ENCODE measurements around the gene BCAS3.

Gene BCAS3

DNA sequence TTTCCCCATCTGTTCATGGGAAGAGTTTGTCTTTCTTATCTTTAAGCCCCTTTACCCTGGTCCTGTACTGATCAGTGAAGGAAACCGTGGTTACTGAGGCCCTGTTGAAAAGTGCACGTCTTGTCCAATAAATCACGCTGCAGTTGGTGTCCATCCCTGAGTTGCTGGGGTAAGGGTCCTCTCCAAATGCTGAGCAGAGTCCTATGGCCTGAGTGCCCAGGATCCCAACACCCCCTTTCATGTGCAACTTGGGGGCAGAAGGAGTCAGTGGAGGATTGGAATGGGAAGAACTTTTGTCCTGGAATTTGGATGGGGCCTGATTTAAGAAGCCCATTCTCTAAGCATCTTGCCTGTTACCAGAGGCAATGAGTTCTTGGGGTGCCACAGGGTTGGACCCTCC is 715.0 kb downstream of the BCAS3 start:
- DNase-seq = no peak

DNA sequence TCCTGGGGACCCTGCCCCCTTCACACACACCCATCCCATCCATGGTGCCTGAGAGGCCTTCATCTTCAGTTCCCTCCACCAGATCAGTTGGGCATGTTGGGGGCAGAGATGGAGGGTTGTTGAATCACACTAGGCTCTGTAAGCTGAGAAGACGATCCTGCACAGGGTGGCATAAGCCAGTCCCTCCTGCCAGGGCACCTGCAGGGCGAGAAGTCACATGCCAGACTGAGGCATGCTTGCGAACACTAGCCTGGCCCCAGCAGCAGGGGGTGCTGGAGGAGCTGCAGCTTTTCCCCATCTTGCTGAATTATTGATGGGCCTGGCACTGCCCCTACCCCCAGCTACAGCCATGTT is 715.9 kb downstream of the BCAS3 start:
- no peak for DNase-seq

DNA sequence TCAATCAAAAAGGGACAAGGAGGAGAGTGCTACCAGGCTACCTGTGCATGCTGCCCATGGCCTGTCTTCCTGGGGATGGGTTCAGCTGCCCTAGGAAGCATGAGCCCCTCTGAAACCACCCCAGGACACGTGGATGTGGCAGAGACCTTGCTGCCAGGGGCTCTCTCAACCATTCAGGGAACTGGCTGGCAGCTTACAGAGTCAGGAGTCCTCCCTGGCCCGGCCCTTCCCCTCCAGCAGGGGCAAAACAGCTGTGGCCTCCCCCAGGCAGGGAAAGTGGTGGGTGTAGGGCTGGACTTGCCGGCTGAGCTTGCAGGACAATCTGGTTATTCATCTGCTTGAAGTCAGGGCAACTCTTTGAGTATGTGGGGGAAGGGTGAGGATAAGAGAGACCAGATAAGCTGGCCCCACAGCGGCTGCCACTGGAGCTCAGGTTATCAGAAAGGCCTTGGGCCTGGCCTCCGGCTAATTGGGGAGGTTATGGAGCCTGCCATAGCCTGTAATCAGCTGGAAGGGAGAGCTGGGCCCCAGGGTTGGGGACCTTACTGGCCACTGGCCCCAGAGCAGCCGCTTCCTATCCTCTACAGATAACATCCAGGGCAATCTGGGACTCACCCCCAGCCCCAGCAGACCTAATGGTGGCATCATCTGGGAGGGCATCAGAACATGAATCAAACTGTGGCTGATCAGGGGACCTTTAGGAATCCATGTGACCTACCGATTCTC is 716.4 kb downstream of the BCAS3 start:
- DNase-seq = no peak

DNA sequence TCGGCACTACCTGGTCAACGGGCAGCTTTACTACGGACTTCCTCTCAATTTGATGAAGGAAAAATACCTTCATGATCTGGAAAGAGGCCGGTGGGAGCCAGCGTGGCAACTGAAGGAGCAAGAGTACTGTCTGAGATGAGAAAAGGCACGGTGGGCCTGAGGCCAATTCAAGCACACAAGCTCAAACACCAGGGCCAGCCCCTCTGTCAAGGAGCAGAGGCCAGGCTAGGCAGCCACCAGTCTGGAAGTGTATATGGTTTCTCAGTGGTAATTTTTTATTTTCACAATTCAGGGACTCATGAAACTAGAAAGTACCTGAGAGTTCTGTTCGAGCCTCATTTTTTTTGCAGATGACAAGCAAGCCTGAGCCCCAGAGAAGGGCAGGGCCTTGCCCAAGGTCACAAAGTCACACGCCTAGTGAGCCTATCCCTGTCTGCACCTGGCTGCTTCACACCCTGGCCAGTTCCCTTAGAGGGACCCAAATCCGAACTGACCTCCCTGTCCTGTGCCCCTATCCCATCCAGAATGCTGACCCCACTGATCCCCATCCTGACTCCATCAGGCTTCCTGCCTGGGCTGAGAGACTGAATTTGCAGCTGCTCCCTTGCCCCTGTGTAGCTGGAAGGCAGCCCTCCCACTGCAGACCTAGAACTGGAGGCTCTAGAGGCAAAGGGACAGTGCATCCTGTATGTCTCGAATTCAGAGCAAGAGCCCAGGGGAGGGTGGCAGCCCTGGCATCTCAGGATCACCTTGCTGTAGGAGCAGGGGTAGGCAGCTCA is 717.2 kb downstream of the BCAS3 start:
- no peak for DNase-seq

- no peak for DNase-seq
Observed at GRCh38 chr17:61395409-61395982, 717.8 kb downstream of the BCAS3 start.

DNA sequence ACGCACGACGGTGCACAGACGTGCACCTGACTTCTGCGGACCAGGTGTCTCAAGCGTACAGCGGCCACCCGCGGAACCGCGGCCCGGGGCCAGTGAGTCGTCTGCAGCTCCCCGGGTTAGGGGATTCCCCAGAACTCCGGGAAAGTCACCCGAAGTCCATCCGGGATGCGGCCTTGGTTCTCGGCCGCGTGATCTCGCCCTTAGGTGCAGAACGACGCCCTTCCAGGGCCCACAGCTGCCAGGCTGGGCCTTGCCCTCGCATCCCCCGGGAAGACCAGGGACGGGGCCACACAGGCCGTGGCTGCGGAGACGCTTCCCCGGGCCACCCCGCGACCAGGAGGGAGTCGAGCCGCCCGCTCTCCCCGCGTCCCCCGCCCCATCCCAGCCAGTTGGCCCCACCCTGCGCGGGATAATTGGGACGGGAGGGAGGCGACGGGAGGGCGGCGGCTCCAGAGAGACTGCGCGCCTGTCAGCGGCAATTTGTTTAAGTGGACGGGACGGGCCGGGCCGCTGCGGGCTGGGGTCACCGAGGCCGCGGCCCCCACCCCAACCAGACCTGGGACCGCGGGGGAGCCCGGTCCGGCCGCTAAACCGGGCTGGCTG is 718.4 kb downstream of the BCAS3 start:
- no peak for DNase-seq

GRCh38 chr17:61396586-61397085 is 719.0 kb downstream of the BCAS3 start:
- DNase-seq = no peak

GRCh38 chr17:61397086-61397842 is 719.6 kb downstream of the BCAS3 start:
- no peak for DNase-seq

GRCh38 chr17:61398721-61399130 is 721.1 kb downstream of the BCAS3 start:
- no peak for DNase-seq

DNA sequence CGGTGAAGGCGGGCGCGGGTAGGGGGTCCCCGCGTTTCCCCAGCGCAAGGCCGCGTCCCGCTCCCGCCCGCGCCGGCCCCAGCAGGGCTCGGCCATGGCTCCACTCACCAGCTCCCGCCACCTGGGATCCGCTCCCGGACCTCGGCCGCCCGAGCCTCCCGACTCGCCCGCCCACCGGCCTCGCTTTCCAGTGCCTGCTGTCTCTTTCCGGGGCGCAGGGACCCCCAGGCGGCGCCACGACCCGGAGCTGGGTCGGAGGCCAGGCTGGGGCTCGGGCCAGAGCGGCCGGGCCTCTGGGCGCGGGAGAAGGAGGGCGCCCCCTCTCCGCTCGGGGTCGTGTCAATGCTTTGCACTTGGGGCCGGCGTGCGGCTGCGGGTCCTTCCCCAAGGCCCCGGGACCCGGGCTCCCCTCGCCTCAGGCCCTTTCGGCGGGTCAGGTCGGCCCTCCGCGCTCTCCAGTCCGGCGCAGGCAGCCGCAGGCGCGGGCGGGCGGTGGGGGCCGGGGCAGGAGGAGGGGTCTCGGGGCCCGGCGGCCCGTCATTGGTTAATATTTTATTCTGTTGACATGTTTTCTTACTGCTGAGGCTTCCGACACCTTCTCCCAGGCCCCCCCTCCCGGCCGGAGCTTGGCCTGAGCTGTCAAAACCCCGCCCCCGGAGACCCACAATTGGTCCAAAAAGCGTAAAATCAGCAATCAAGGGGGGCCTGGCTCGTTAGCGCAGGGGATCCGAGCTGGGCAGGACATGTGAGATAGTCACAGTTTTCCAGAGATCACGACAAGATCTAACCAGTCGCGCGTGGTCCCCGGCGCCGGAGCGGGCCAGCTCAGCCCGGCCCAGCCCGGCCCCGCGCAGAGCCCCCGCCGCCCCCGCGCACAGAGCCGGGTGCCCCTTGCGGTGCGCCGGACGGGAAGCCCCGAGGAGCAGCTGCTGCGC is 721.7 kb downstream of the BCAS3 start, which contains the start of gene TBX2:
TSS of gene TBX2 (plus strand) at position 713 of the 935 bp plus-strand sequence. CDS start 334 bp downstream, outside the sequence.
- no peak for DNase-seq

- no peak for DNase-seq
Observed at GRCh38 chr17:61400066-61400716, 722.5 kb downstream of the BCAS3 start.

GRCh38 chr17:61400717-61401388 is 723.2 kb downstream of the BCAS3 start:
- no peak for DNase-seq

DNA sequence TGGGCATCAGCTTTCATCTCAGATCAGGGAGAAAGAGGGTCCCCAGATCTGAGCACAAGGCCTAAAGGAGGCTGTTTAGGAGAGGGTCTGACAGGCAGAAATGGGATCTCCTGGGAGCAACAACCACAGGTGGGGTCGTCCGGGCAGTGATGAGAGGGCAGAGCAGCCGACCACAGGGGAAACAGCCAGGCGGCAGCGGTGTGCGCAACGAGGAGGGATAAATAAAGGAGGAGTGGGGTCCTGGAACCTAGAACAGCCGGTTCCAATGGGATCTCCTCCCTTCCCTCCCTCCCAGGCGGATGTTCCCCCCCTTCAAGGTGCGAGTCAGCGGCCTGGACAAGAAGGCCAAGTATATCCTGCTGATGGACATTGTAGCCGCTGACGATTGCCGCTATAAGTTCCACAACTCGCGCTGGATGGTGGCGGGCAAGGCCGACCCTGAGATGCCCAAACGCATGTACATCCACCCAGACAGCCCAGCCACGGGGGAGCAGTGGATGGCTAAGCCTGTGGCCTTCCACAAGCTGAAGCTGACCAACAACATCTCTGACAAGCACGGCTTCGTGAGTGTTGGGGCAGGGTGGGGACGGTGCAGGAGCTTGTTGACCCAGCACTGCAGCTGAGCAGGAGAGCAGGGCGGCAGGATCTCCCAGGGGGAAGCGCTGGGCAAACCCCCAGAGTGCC is 723.9 kb downstream of the BCAS3 start:
- DNase-seq = no peak

GRCh38 chr17:61402073-61402541 is 724.5 kb downstream of the BCAS3 start:
- DNase-seq = no peak

DNA sequence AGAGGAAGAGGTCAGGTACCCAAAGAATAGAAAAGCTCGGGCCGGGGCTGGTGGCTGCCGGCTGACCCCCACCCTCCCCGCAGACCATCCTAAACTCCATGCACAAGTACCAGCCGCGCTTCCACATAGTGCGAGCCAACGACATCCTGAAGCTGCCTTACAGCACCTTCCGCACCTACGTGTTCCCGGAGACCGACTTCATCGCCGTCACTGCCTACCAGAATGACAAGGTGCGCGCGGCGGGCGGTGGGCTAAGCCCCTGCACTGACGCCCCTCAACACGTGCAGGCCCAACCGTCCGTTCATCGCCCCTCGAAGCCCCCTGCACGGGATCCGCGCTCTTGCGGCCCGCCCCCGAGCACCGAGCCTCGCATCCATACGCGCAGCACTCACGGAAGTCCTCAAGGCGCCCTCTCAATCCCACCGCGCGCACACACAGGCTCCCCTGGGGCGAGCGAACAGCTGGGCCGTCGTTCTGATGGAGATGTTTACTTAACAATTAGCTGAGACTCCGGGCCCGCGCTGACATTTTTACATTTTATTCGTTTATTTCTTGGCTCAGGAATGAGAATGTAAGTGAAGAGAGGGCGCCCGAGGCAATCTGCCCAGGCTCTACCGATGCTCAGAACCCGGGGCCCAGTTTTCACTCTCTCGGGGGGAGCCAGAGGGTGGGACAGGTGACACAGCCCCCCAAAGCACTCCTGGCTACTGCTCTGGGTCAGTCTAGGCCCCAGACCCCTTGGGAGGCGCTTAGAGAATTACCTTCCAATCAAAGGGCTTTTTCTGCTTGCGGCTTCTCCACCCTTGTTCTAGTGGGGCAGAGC is 725.5 kb downstream of the BCAS3 start:
- no peak for DNase-seq

GRCh38 chr17:61403801-61404662 is 726.4 kb downstream of the BCAS3 start:
- no peak for DNase-seq

- no peak for DNase-seq
Observed at GRCh38 chr17:61404663-61404912, 726.9 kb downstream of the BCAS3 start.
